Breast epithelium (tissue), 4 donors: ENCODE measurements around the gene PDE10A. TPM values are rescaled to one million over a fixed set of nuclear protein-coding genes. Genes with fewer than 3 reads are reported as not detected.

Experiments
- DNase-seq, 2 donors: peaks; one replicate each; pipeline ENCODE4 v3.0.0-alpha.2; 2019; ENCODE audit warnings: low spot score in 2 of 2
- H3K27ac ChIP-seq, 2 donors: fragments of 200-600 bp; sonication (generic) in 1 of 2; one replicate each; pipeline ENCODE4 v1.5.1; 2016 to 2019; ENCODE audit warnings: mild to moderate bottlenecking in 1 of 2
- H3K27me3 ChIP-seq, 2 donors: fragments of 200-600 bp; sonication (generic) in 1 of 2; one replicate each; pipeline versions ENCODE4 v1.5.1 to v1.6.0; 2017 to 2019; ENCODE audit warnings: control low read depth in 1 of 2, mild to moderate bottlenecking in 1 of 2
- H3K36me3 ChIP-seq: fragments of 200-600 bp; one replicate; pipeline ENCODE4 v1.5.1; 2019
- H3K4me1 ChIP-seq, 2 donors: fragments of 200-600 bp; sonication (generic); one replicate each; pipeline ENCODE4 v1.5.1; 2016 to 2019; ENCODE audit warnings: control low read depth in 1 of 2
- H3K4me3 ChIP-seq, 3 donors: fragments of 200-600 bp; sonication (generic); 1 replicate in 2 of 3; 2 replicates in 1 of 3; pipeline ENCODE4 v1.5.1; 2016 to 2019; ENCODE audit warnings: mild to moderate bottlenecking in 3 of 3, moderate library complexity in 2 of 3
- H3K9me3 ChIP-seq, 2 donors: fragments of 200-600 bp; sonication (generic) in 1 of 2; one replicate each; pipeline ENCODE4 v1.5.1; 2016 to 2019; ENCODE audit warnings: control low read depth in 1 of 2
- CTCF ChIP-seq, 3 donors: fragments of 450-650 bp; IDR thresholded peaks; one replicate each; pipeline ENCODE4 v1.5.1; 2016 to 2017; ENCODE audit warnings: antibody characterized with exemption in 3 of 3, mild to moderate bottlenecking in 3 of 3, moderate library complexity in 3 of 3
- POLR2A ChIP-seq: fragments of 450-650 bp; IDR thresholded peaks from one replicate; pipeline ENCODE4 v1.6.1; 2016; ENCODE audit warnings: antibody characterized with exemption, mild to moderate bottlenecking, moderate library complexity
- POLR2AphosphoS5 ChIP-seq, 3 donors: sonication (generic); formaldehyde crosslinking; IDR thresholded peaks; one replicate each; pipeline ENCODE4 v1.6.1; 2017; ENCODE audit warnings: antibody characterized with exemption in 3 of 3
- intact Hi-C: fragments of 100-400 bp; cut with DNase I; formaldehyde crosslinking; loops from one replicate; pipeline ENCODE4 v1.15.1; 2023; ENCODE audit warnings: low total_unique reads
- total RNA-seq, 3 donors: library from RNA; depleted of rRNA; stranded (reverse); fragments of >200 nt; gene quantifications; one replicate each; pipeline ENCODE4 v1.1.0, GENCODE V29; 2016

Gene PDE10A
- total RNA-seq, 3 donors from 2014 or later = 2.7 to 22.0 (median 12.6) TPM

DNA sequence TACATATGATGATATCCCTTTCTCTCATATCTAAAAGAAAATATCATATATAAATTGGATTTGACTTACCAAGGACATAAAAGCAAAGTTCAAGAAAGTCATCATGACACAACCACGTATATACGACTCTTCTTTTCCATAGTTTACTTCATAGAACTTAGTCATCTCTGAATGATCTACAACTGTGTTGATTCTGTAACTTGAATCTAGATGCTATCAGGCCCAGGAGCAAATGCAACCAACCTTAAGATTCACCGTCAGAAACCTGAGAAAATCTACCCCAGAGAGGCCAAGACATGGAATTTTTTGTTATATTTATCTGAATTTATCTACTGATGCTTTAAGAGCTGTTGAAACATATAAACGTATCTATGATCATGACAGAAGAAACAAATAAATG is 165.6 kb downstream of the PDE10A start:
- intact Hi-C loops = no loop called here
- Histone ChIP-seq H3K4me3 (no peak overlapping the region), H3K27me3 (no peaks in the 10 kb centered on the region), H3K36me3 (no peaks in the 10 kb centered on the region), H3K27ac (no peak overlapping the region), H3K4me1 (no peaks in the 10 kb centered on the region), H3K9me3 (no peaks in the 10 kb centered on the region)
- no peak for TF ChIP-seq CTCF (IDR thresholded peaks at IDR 0.05)
- TF ChIP-seq POLR2AphosphoS5 (IDR thresholded peaks at IDR 0.05) = no peak
- no peak for TF ChIP-seq POLR2A
- no peak for DNase-seq

DNA sequence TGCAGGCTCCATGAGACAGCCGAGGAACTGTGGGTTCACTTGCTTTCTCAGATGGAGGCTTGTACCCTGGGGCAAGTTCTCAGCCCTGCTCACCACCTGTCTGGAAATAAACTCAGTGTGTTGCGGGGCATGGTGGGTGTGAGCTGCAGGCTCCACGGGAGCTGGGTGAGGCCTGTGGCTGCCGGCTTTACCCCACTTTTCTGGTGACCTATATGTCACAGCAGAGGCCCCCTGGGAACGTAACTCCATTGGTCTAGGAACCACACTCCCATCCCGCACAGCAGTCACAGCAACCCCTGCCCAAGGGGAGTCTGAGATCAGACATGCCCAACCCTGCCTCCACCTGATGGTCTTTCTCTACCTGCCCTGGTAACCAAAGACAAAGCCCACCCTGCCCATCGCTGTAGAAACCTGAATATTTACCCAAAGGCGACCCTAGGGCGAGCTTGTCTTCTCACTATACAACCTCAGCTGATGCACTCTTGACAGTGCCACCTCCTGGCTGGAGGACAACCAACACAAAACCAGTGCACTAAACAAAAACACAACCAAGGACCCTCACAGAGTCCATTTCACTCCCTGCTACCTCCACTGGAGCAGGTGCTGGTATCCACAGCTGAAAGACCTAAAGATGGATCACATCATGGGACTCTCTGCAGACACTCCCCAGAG is 174.3 kb downstream of the PDE10A start:
- no peak for DNase-seq
- Histone ChIP-seq H3K27ac (no peak overlapping the region), H3K36me3 (no peaks in the 10 kb centered on the region), H3K27me3 (no peaks in the 10 kb centered on the region), H3K4me1 (no peaks in the 10 kb centered on the region), H3K9me3 (peaks cover 0 to 4% of the 10 kb centered on the region in 2 donors), H3K4me3 (no peak overlapping the region)
- intact Hi-C loops = no loop called here
- no peak for TF ChIP-seq CTCF (IDR thresholded peaks at IDR 0.05)
- no peak for TF ChIP-seq POLR2A
- TF ChIP-seq POLR2AphosphoS5 (IDR thresholded peaks at IDR 0.05) = no peak

DNA sequence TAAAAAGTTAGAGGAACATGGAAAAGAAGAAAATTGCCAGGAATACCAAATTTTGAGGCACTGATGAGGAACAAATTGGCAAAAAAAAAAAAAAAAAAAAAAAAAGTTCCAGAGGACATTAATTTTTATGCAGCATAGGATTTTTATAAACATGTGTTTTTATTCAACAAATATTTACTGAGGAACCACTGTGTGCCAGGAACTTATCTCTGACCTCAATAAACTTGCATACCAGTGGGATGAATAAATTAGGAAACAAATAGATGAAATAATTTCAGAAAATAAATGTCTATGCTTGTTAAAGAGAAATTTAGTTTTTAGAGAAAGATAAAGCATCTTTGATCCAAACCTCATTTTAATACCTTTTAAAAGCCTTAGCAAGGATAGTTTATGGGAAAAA is 175.1 kb downstream of the PDE10A start:
- Histone ChIP-seq H3K27me3 (no peaks in the 10 kb centered on the region), H3K4me1 (no peaks in the 10 kb centered on the region), H3K36me3 (no peaks in the 10 kb centered on the region), H3K27ac (no peak overlapping the region), H3K4me3 (no peak overlapping the region), H3K9me3 (peaks cover 0 to 4% of the 10 kb centered on the region in 2 donors)
- DNase-seq = no peak
- no peak for TF ChIP-seq POLR2AphosphoS5 (IDR thresholded peaks at IDR 0.05)
- no peak for TF ChIP-seq POLR2A
- no peak for TF ChIP-seq CTCF (IDR thresholded peaks at IDR 0.05)
- intact Hi-C loops = no loop called here

- Histone ChIP-seq H3K27ac (no peak overlapping the region), H3K36me3 (no peaks in the 10 kb centered on the region), H3K9me3 (peaks cover 0 to 4% of the 10 kb centered on the region in 2 donors), H3K4me3 (no peak overlapping the region), H3K4me1 (no peaks in the 10 kb centered on the region), H3K27me3 (no peaks in the 10 kb centered on the region)
- intact Hi-C loops = no loop called here
- TF ChIP-seq POLR2A (no peak), POLR2AphosphoS5 (IDR thresholded peaks at IDR 0.05) (no peak), CTCF (IDR thresholded peaks at IDR 0.05) (no peak)
- no peak for DNase-seq
Measured at GRCh38 chr6:165487347-165487746, 175.7 kb downstream of the PDE10A start.

GRCh38 chr6:165486183-165487137 is 176.6 kb downstream of the PDE10A start:
- intact Hi-C loops = no loop called here
- no peaks in the 10 kb centered on the region for H3K4me1 ChIP-seq
- no peak for TF ChIP-seq CTCF (IDR thresholded peaks at IDR 0.05)
- TF ChIP-seq POLR2AphosphoS5 (IDR thresholded peaks at IDR 0.05) = no peak
- no peak for TF ChIP-seq POLR2A
- H3K36me3 ChIP-seq = no peaks in the 10 kb centered on the region
- H3K4me3 ChIP-seq = no peak overlapping the region
- peaks cover 0 to 4% of the 10 kb centered on the region in 2 donors for H3K9me3 ChIP-seq
- H3K27ac ChIP-seq = no peak overlapping the region
- no peak for DNase-seq
- no peaks in the 10 kb centered on the region for H3K27me3 ChIP-seq
